H1 (cell line): ENCODE measurements around the gene DNAJB14.

Experiments used
- ATF3 ChIP-seq: IDR thresholded peaks from 2 replicates; pipeline ENCODE4 v1.6.1; 2011; ENCODE audit warnings: low read depth, mild to moderate bottlenecking, low read length; ENCODE audit not compliant: insufficient read depth
- CHD2 ChIP-seq: IDR thresholded peaks from 2 replicates; pipeline ENCODE4 v1.6.1; 2012; ENCODE audit warnings: low read length, improper control_type of control experiment
- EP300 ChIP-seq, 2 experiments: IDR thresholded peaks; 1 replicate in 1 of 2; 2 replicates in 1 of 2; pipeline ENCODE4 v1.6.1; 2011 to 2012; ENCODE audit warnings: low read depth in 2 of 2, low read length in 2 of 2, mild to moderate bottlenecking in 2 of 2, borderline replicate concordance in 1 of 2, inconsistent platforms in 1 of 2, moderate library complexity in 1 of 2
- JUND ChIP-seq: IDR thresholded peaks from 2 replicates; pipeline ENCODE4 v1.6.1; 2011; ENCODE audit warnings: mild to moderate bottlenecking, improper control_type of control experiment, low read length
- MAFK ChIP-seq: IDR thresholded peaks from 2 replicates; pipeline ENCODE4 v1.6.1; 2012; ENCODE audit warnings: low read depth, mild to moderate bottlenecking, improper control_type of control experiment, low read length
- POLR2A ChIP-seq, 2 experiments: IDR thresholded peaks; 1 replicate in 1 of 2; 2 replicates in 1 of 2; pipeline ENCODE4 v1.6.1; 2011; ENCODE audit warnings: low read depth in 2 of 2, low read length in 2 of 2, mild to moderate bottlenecking in 2 of 2; ENCODE audit errors: control extremely low read depth in 1 of 2
- POLR2AphosphoS5 ChIP-seq: IDR thresholded peaks from 2 replicates; pipeline ENCODE4 v1.6.1; 2011; ENCODE audit warnings: low read depth, low read length
- RAD21 ChIP-seq, 2 experiments: IDR thresholded peaks in 1 of 2; conservative IDR thresholded peaks in 1 of 2; 2 replicates each; pipeline ENCODE4 v1.6.1; 2011; ENCODE audit warnings: low read depth in 2 of 2, low read length in 2 of 2, improper control_type of control experiment in 1 of 2, inconsistent platforms in 1 of 2, mild to moderate bottlenecking in 1 of 2, moderate library complexity in 1 of 2
- SIN3A ChIP-seq, 2 experiments: IDR thresholded peaks in 1 of 2; conservative IDR thresholded peaks in 1 of 2; 2 replicates each; pipeline ENCODE4 v1.6.1; 2011 to 2012; ENCODE audit warnings: low read length in 2 of 2, improper control_type of control experiment in 1 of 2, low read depth in 1 of 2, mild to moderate bottlenecking in 1 of 2
- TF ChIP-seq, protein P1 (sequence below), 3 experiments: IDR thresholded peaks; 1 replicate in 2 of 3; 2 replicates in 1 of 3; pipeline versions ENCODE4 v1.5.1 to v1.6.1; 2011; ENCODE audit warnings: low read length in 3 of 3, mild to moderate bottlenecking in 3 of 3, inconsistent platforms in 2 of 3, low read depth in 1 of 3, moderate library complexity in 1 of 3; ENCODE audit not compliant: insufficient read depth in 1 of 3; ENCODE audit errors: control extremely low read depth in 1 of 3

GRCh38 chr4:99960648-99961047 lies 14.2 kb upstream of the DNAJB14 start:
- TF ChIP-seq JUND = no peak
- TF ChIP-seq, protein P1, sequence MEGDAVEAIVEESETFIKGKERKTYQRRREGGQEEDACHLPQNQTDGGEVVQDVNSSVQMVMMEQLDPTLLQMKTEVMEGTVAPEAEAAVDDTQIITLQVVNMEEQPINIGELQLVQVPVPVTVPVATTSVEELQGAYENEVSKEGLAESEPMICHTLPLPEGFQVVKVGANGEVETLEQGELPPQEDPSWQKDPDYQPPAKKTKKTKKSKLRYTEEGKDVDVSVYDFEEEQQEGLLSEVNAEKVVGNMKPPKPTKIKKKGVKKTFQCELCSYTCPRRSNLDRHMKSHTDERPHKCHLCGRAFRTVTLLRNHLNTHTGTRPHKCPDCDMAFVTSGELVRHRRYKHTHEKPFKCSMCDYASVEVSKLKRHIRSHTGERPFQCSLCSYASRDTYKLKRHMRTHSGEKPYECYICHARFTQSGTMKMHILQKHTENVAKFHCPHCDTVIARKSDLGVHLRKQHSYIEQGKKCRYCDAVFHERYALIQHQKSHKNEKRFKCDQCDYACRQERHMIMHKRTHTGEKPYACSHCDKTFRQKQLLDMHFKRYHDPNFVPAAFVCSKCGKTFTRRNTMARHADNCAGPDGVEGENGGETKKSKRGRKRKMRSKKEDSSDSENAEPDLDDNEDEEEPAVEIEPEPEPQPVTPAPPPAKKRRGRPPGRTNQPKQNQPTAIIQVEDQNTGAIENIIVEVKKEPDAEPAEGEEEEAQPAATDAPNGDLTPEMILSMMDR (IDR thresholded peaks at IDR 0.05; ENCODE audit: control extremely low read depth in 1 of 3, insufficient read depth in 1 of 3, low read depth in 1 of 3, low read length in 3 of 3) = no peak
- TF ChIP-seq POLR2AphosphoS5 = no peak
- no peak for TF ChIP-seq POLR2A (IDR thresholded peaks at IDR 0.05; ENCODE audit: control extremely low read depth in 1 of 2, low read depth in 2 of 2, low read length in 2 of 2)
- no peak for TF ChIP-seq MAFK
- TF ChIP-seq EP300 (IDR thresholded peaks at IDR 0.05; ENCODE audit: borderline replicate concordance in 1 of 2, low read depth in 2 of 2, low read length in 2 of 2) = no peak
- no peak for TF ChIP-seq RAD21 (IDR thresholded peaks at IDR 0.05 in 1 of 2, conservative IDR thresholded peaks at IDR 0.05 in 1 of 2; ENCODE audit: low read depth in 2 of 2, low read length in 2 of 2)
- no peak for TF ChIP-seq SIN3A (conservative IDR thresholded peaks at IDR 0.05 in 1 of 2, IDR thresholded peaks at IDR 0.05 in 1 of 2; ENCODE audit: low read depth in 1 of 2, low read length in 2 of 2)
- TF ChIP-seq CHD2 = no peak
- no peak for TF ChIP-seq ATF3
